ENCODE results near the gene SNX14. TPM values are rescaled to one million over a fixed set of nuclear protein-coding genes. Genes with fewer than 3 reads are reported as not detected.

SNX14 gene
- total and polyA plus RNA-seq, 3 experiments from 2014 or later = 48.9 to 56.1 (median 52.4) TPM

GRCh38 chr6:85581572-85581971, 12.1 kb downstream of the SNX14 start:
- peaks cover 25 to 48% (median 46%) of the 10 kb centered on the region in 3 donors for H3K36me3 Mint-ChIP-seq
- CTCF ChIA-PET = no interaction called here
- no peak for DNase-seq

DNA sequence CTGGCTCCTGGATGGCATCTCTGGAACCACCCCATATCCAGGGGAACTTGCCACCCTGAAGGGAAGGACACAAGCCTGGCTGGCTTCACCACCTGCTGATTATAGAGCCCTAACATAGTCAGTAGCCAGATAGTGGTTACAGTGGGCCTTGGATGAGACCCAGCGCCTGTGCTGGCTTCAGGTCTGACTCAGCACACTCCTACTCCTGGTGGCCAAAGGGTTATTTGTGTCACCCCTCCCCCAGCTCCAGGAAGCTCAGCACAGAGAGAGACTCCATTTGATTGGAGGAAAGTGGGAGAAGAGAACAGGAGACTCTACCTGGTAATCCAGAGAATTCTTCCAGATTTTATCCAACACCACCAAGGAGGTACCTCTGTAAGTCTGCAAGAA, 12.8 kb downstream of the SNX14 start:
- no peak overlapping the region for H3K4me3 ChIP-seq (ENCODE audit: low read length)
- no peak for DNase-seq
- H3K27me3 ChIP-seq (ENCODE audit: insufficient read depth, low read length, poor library complexity, severe bottlenecking) = no peaks in the 10 kb centered on the region
- CTCF ChIA-PET = no interaction called here
- peaks cover 25 to 58% (median 44%) of the 10 kb centered on the region in 3 donors for H3K4me1 Mint-ChIP-seq
- H3K27ac Mint-ChIP-seq = peak overlapping the region in 1 of 8 donors; percentile 32
- H3K4me1 ChIP-seq (ENCODE audit: insufficient read depth, low read length) = peaks cover 7% of the 10 kb centered on the region
- peaks cover 4% of the 10 kb centered on the region for H3K36me3 ChIP-seq (ENCODE audit: insufficient read depth, low read length)
- no peak overlapping the region for H3K4me3 Mint-ChIP-seq
- peaks cover 19 to 35% (median 25%) of the 10 kb centered on the region in 5 donors for H3K9me3 Mint-ChIP-seq
- H3K27me3 Mint-ChIP-seq = no peaks in the 10 kb centered on the region
- H3K27ac ChIP-seq (ENCODE audit: low read depth, low read length) = no peak overlapping the region
- H3K9me3 ChIP-seq (ENCODE audit: low read length) = peaks cover 5% of the 10 kb centered on the region
- peaks cover 23 to 45% (median 43%) of the 10 kb centered on the region in 3 donors for H3K36me3 Mint-ChIP-seq
- POLR2A ChIA-PET = no interaction called here

More at GRCh38 chr6:85581572-85581971, 12.1 kb downstream of the SNX14 start:
- no peak overlapping the region for H3K4me3 ChIP-seq (ENCODE audit: low read length)
- Mint-ChIP-seq H3K4me3 (no peak overlapping the region), H3K9me3 (peaks cover 19 to 35% (median 25%) of the 10 kb centered on the region in 5 donors), H3K4me1 (peaks cover 28 to 64% (median 47%) of the 10 kb centered on the region in 3 donors), H3K27ac (peak overlapping the region in 1 of 8 donors; percentile 44), H3K27me3 (no peaks in the 10 kb centered on the region)
- peaks cover 4% of the 10 kb centered on the region for H3K36me3 ChIP-seq (ENCODE audit: insufficient read depth, low read length)
- no peak overlapping the region for H3K27ac ChIP-seq (ENCODE audit: low read depth, low read length)
- POLR2A ChIA-PET = no interaction called here
- no peaks in the 10 kb centered on the region for H3K27me3 ChIP-seq (ENCODE audit: insufficient read depth, low read length, poor library complexity, severe bottlenecking)
- H3K4me1 ChIP-seq (ENCODE audit: insufficient read depth, low read length) = no peaks in the 10 kb centered on the region
- peaks cover 5% of the 10 kb centered on the region for H3K9me3 ChIP-seq (ENCODE audit: low read length)

GRCh38 chr6:85580118-85580877, 13.4 kb downstream of the SNX14 start:
- peaks cover 4% of the 10 kb centered on the region for H3K36me3 ChIP-seq (ENCODE audit: insufficient read depth, low read length)
- H3K4me1 ChIP-seq (ENCODE audit: insufficient read depth, low read length) = peaks cover 8% of the 10 kb centered on the region
- no peaks in the 10 kb centered on the region for H3K27me3 Mint-ChIP-seq
- H3K4me1 Mint-ChIP-seq = peaks cover 19 to 52% (median 45%) of the 10 kb centered on the region in 3 donors
- H3K36me3 Mint-ChIP-seq = peaks cover 18 to 45% (median 42%) of the 10 kb centered on the region in 3 donors
- H3K27ac ChIP-seq (ENCODE audit: low read depth, low read length) = no peak overlapping the region
- POLR2A ChIA-PET = interaction anchor here (0.8 kb wide), 1 partner anchor 11 kb away, joined by 3 read pairs; no protein-coding TSS in a partner anchor
- peaks cover 19 to 35% (median 25%) of the 10 kb centered on the region in 5 donors for H3K9me3 Mint-ChIP-seq
- H3K4me3 ChIP-seq (ENCODE audit: low read length) = no peak overlapping the region
- CTCF ChIA-PET = no interaction called here
- H3K27ac Mint-ChIP-seq = peak overlapping the region in 5 of 8 donors; percentile 25 to 67 (median 53)
- DNase-seq = no peak
- peak overlapping the region in 1 of 7 donors; percentile 20 for H3K4me3 Mint-ChIP-seq
- H3K27me3 ChIP-seq (ENCODE audit: insufficient read depth, low read length, poor library complexity, severe bottlenecking) = no peaks in the 10 kb centered on the region
- H3K9me3 ChIP-seq (ENCODE audit: low read length) = peaks cover 5% of the 10 kb centered on the region

GRCh38 chr6:85579581-85579980, 14.1 kb downstream of the SNX14 start:
- peak overlapping the region in 1 of 7 donors; percentile 20 for H3K4me3 Mint-ChIP-seq
- DNase-seq = no peak
- H3K9me3 Mint-ChIP-seq = peaks cover 18 to 34% (median 25%) of the 10 kb centered on the region in 5 donors
- Histone ChIP-seq H3K4me3 (ENCODE audit: low read length) (no peak overlapping the region), H3K27me3 (ENCODE audit: insufficient read depth, low read length, poor library complexity, severe bottlenecking) (no peaks in the 10 kb centered on the region), H3K9me3 (ENCODE audit: low read length) (peaks cover 5% of the 10 kb centered on the region), H3K36me3 (ENCODE audit: insufficient read depth, low read length) (peaks cover 4% of the 10 kb centered on the region), H3K4me1 (ENCODE audit: insufficient read depth, low read length) (peaks cover 11% of the 10 kb centered on the region), H3K27ac (ENCODE audit: low read depth, low read length) (no peak overlapping the region)
- peaks cover 16 to 42% (median 36%) of the 10 kb centered on the region in 3 donors for H3K36me3 Mint-ChIP-seq
- ChIA-PET POLR2A (interaction anchor here (0.8 kb wide), 1 partner anchor 12 kb away, joined by 3 read pairs; no protein-coding TSS in a partner anchor), CTCF (no interaction called here)
- peaks cover 12 to 47% (median 45%) of the 10 kb centered on the region in 3 donors for H3K4me1 Mint-ChIP-seq
- H3K27ac Mint-ChIP-seq = peak overlapping the region in 7 of 8 donors; percentile 6 to 65 (median 53)
- no peaks in the 10 kb centered on the region for H3K27me3 Mint-ChIP-seq

GRCh38 chr6:85576476-85576875, 17.2 kb downstream of the SNX14 start:
- Histone ChIP-seq H3K4me3 (ENCODE audit: low read length) (no peak overlapping the region), H3K27me3 (ENCODE audit: insufficient read depth, low read length, poor library complexity, severe bottlenecking) (no peaks in the 10 kb centered on the region), H3K9me3 (ENCODE audit: low read length) (no peaks in the 10 kb centered on the region), H3K36me3 (ENCODE audit: insufficient read depth, low read length) (peaks cover 4% of the 10 kb centered on the region), H3K4me1 (ENCODE audit: insufficient read depth, low read length) (peaks cover 12% of the 10 kb centered on the region), H3K27ac (ENCODE audit: low read depth, low read length) (no peak overlapping the region)
- Mint-ChIP-seq H3K9me3 (peaks cover 0 to 5% (median 2%) of the 10 kb centered on the region in 5 donors), H3K4me3 (no peak overlapping the region), H3K4me1 (peaks cover 0 to 33% (median 24%) of the 10 kb centered on the region in 3 donors), H3K36me3 (peaks cover 5 to 35% (median 18%) of the 10 kb centered on the region in 3 donors), H3K27me3 (no peaks in the 10 kb centered on the region), H3K27ac (no peak overlapping the region)
- CTCF ChIA-PET = no interaction called here
- POLR2A ChIA-PET = no interaction called here
- no peak for DNase-seq

DNA sequence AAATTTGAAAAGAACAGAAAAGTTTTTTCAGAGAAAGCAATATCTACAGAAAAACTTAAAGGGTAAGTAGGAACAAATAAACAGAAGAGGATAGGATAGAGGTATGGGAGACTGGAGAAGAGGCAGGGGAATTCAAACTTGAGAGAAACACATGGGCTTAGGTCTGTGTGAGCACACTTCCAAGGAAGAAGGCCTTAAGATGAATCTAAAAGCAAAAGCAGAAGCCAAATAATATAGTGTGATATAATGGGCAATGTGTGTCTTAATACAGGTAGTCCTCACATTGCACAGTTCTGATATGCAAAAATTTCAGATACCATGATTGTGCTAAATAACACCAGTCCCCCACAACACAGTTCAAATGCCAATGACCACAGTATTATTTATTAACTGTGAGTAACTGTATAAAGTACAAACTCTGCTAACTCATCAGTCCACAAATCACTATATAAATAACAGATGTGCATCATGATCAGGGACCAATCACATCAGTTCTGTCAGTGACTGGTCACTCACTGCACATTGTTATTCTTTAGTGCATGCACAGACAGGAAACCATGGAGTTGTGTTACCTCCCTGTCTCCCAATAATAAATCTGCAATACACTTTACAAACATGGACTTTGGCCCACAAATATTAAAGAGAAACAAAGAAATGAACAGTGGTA, 18.6 kb downstream of the SNX14 start:
- Histone ChIP-seq H3K27me3 (ENCODE audit: insufficient read depth, low read length, poor library complexity, severe bottlenecking) (no peaks in the 10 kb centered on the region), H3K9me3 (ENCODE audit: low read length) (no peaks in the 10 kb centered on the region), H3K4me1 (ENCODE audit: insufficient read depth, low read length) (peaks cover 12% of the 10 kb centered on the region), H3K27ac (ENCODE audit: low read depth, low read length) (no peak overlapping the region), H3K36me3 (ENCODE audit: insufficient read depth, low read length) (peaks cover 4% of the 10 kb centered on the region), H3K4me3 (ENCODE audit: low read length) (no peak overlapping the region)
- no peak for DNase-seq
- CTCF ChIA-PET = no interaction called here
- peak overlapping the region in 6 of 8 donors; percentile 5 to 83 (median 50) for H3K27ac Mint-ChIP-seq
- H3K9me3 Mint-ChIP-seq = no peaks in the 10 kb centered on the region
- H3K27me3 Mint-ChIP-seq = no peaks in the 10 kb centered on the region
- POLR2A ChIA-PET = no interaction called here
- peaks cover under 1 to 23% (median 12%) of the 10 kb centered on the region in 3 donors for H3K4me1 Mint-ChIP-seq
- H3K4me3 Mint-ChIP-seq = no peak overlapping the region
- H3K36me3 Mint-ChIP-seq = peaks cover 0 to 39% (median 14%) of the 10 kb centered on the region in 3 donors

GRCh38 chr6:85569323-85569722, 24.3 kb downstream of the SNX14 start:
- Histone ChIP-seq H3K36me3 (ENCODE audit: insufficient read depth, low read length) (no peaks in the 10 kb centered on the region), H3K9me3 (ENCODE audit: low read length) (no peaks in the 10 kb centered on the region), H3K27ac (ENCODE audit: low read depth, low read length) (no peak overlapping the region), H3K4me3 (ENCODE audit: low read length) (no peak overlapping the region), H3K27me3 (ENCODE audit: insufficient read depth, low read length, poor library complexity, severe bottlenecking) (no peaks in the 10 kb centered on the region), H3K4me1 (ENCODE audit: insufficient read depth, low read length) (no peaks in the 10 kb centered on the region)
- Mint-ChIP-seq H3K27me3 (no peaks in the 10 kb centered on the region), H3K27ac (peak overlapping the region in 2 of 8 donors; percentile 44 to 55), H3K4me3 (no peak overlapping the region), H3K9me3 (peaks cover 0 to 1% (median under 1%) of the 10 kb centered on the region in 5 donors), H3K36me3 (peaks cover 8 to 71% (median 24%) of the 10 kb centered on the region in 3 donors), H3K4me1 (peaks cover 6 to 14% (median 11%) of the 10 kb centered on the region in 3 donors)
- no peak for DNase-seq
- ChIA-PET POLR2A (interaction anchor here (0.7 kb wide), 1 partner anchor 201 kb away, joined by 3 read pairs; no protein-coding TSS in a partner anchor), CTCF (no interaction called here)

- peaks cover 13 to 76% (median 25%) of the 10 kb centered on the region in 3 donors for H3K36me3 Mint-ChIP-seq
Measured at GRCh38 chr6:85568411-85568810, 25.2 kb downstream of the SNX14 start.

More at GRCh38 chr6:85568411-85568810, 25.2 kb downstream of the SNX14 start:
- no peaks in the 10 kb centered on the region for H3K4me1 ChIP-seq (ENCODE audit: insufficient read depth, low read length)
- H3K27ac ChIP-seq (ENCODE audit: low read depth, low read length) = no peak overlapping the region
- H3K9me3 ChIP-seq (ENCODE audit: low read length) = no peaks in the 10 kb centered on the region
- CTCF ChIA-PET = no interaction called here
- H3K4me1 Mint-ChIP-seq = peaks cover 6 to 14% (median 11%) of the 10 kb centered on the region in 3 donors
- no peaks in the 10 kb centered on the region for H3K36me3 ChIP-seq (ENCODE audit: insufficient read depth, low read length)
- H3K27me3 ChIP-seq (ENCODE audit: insufficient read depth, low read length, poor library complexity, severe bottlenecking) = no peaks in the 10 kb centered on the region
- DNase-seq = no peak
- POLR2A ChIA-PET = no interaction called here
- H3K4me3 ChIP-seq (ENCODE audit: low read length) = no peak overlapping the region
- H3K27me3 Mint-ChIP-seq = no peaks in the 10 kb centered on the region
- H3K4me3 Mint-ChIP-seq = no peak overlapping the region
- H3K9me3 Mint-ChIP-seq = peaks cover 0 to 2% (median 2%) of the 10 kb centered on the region in 5 donors
- H3K27ac Mint-ChIP-seq = peak overlapping the region in 2 of 8 donors; percentile 17 to 42
